ENCODE results near the gene GGTA1.

The GGTA1 gene

GRCh38 chr9:121508415-121508814 lies 8.8 kb upstream of the GGTA1 start:
- no peak overlapping the region for H3K27ac ChIP-seq (ENCODE audit: low read depth, low read length)
- no peaks in the 10 kb centered on the region for H3K36me3 ChIP-seq (ENCODE audit: low read length)

GRCh38 chr9:121505903-121506735 lies 6.5 kb upstream of the GGTA1 start:
- no peaks in the 10 kb centered on the region for H3K79me2 ChIP-seq (ENCODE audit: insufficient read depth, low read length)
- no peak overlapping the region for H3K27ac ChIP-seq (ENCODE audit: low read depth, low read length)
- no peak overlapping the region for H3K4me3 ChIP-seq (ENCODE audit: insufficient read depth, low read length, poor library complexity, severe bottlenecking)
- H2AFZ ChIP-seq (ENCODE audit: low read depth, low read length, severe bottlenecking): no peak overlapping the region
- no peak for TF ChIP-seq EZH2phosphoT487 (conservative IDR thresholded peaks at IDR 0.05; ENCODE audit: low read length)
- TF ChIP-seq CTCF (IDR thresholded peaks at IDR 0.05; ENCODE audit: insufficient read depth, low read length, poor library complexity, severe bottlenecking): no peak
- H3K27me3 ChIP-seq (ENCODE audit: low read length): no peaks in the 10 kb centered on the region
- no peaks in the 10 kb centered on the region for H3K9me3 ChIP-seq (ENCODE audit: insufficient read depth, low read length)
- no peak overlapping the region for H3K4me2 ChIP-seq (ENCODE audit: low read depth, low read length, poor library complexity, severe bottlenecking)
- no peaks in the 10 kb centered on the region for H4K20me1 ChIP-seq (ENCODE audit: low read depth, low read length)
- no peaks in the 10 kb centered on the region for H3F3A ChIP-seq (ENCODE audit: insufficient read depth)
- no peaks in the 10 kb centered on the region for H3K9me2 ChIP-seq (replicated peaks; ENCODE audit: insufficient read depth, low read length)
- no peaks in the 10 kb centered on the region for H3K36me3 ChIP-seq (ENCODE audit: low read length)
- H3K9ac ChIP-seq (ENCODE audit: low read length): no peak overlapping the region

More at GRCh38 chr9:121508415-121508814, 8.8 kb upstream of the GGTA1 start:
- Histone ChIP-seq H3K79me2 (ENCODE audit: insufficient read depth, low read length) (no peaks in the 10 kb centered on the region), H3F3A (ENCODE audit: insufficient read depth) (no peaks in the 10 kb centered on the region), H2AFZ (ENCODE audit: low read depth, low read length, severe bottlenecking) (no peak overlapping the region), H4K20me1 (ENCODE audit: low read depth, low read length) (no peaks in the 10 kb centered on the region), H3K9me2 (replicated peaks; ENCODE audit: insufficient read depth, low read length) (no peaks in the 10 kb centered on the region), H3K4me2 (ENCODE audit: low read depth, low read length, poor library complexity, severe bottlenecking) (no peak overlapping the region), H3K27me3 (ENCODE audit: low read length) (no peaks in the 10 kb centered on the region), H3K9me3 (ENCODE audit: insufficient read depth, low read length) (no peaks in the 10 kb centered on the region), H3K9ac (ENCODE audit: low read length) (no peak overlapping the region), H3K4me3 (ENCODE audit: insufficient read depth, low read length, poor library complexity, severe bottlenecking) (no peak overlapping the region)
- no peak for TF ChIP-seq EZH2phosphoT487 (conservative IDR thresholded peaks at IDR 0.05; ENCODE audit: low read length)
- no peak for TF ChIP-seq CTCF (IDR thresholded peaks at IDR 0.05; ENCODE audit: insufficient read depth, low read length, poor library complexity, severe bottlenecking)

DNA sequence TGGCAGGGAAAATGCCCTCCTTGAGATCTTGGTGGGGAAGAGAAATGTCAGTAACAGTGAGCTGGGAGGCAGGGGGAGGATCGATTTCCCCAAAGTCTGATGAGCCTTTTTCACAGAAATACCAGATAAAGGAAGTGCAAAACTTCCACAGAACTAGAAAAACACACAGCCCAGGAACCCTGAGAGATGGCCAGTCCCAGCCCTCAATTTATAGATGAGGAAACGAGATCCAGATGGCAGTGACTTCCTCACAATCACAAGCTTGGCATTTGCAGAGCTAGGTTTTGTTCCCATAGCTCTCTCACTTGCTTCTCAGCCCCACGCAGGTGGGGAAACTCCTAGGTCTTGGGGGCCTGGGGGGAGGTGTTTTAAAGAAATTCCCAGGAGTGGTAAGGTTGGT lies 3.8 kb upstream of the GGTA1 start:
- H3K36me3 ChIP-seq (ENCODE audit: low read length): no peaks in the 10 kb centered on the region
- H3K9me3 ChIP-seq (ENCODE audit: insufficient read depth, low read length): no peaks in the 10 kb centered on the region
- H2AFZ ChIP-seq (ENCODE audit: low read depth, low read length, severe bottlenecking): no peak overlapping the region
- H3K4me2 ChIP-seq (ENCODE audit: low read depth, low read length, poor library complexity, severe bottlenecking): no peak overlapping the region
- TF ChIP-seq CTCF (IDR thresholded peaks at IDR 0.05; ENCODE audit: insufficient read depth, low read length, poor library complexity, severe bottlenecking) (no peak), EZH2phosphoT487 (conservative IDR thresholded peaks at IDR 0.05; ENCODE audit: low read length) (no peak)
- no peak overlapping the region for H3K27ac ChIP-seq (ENCODE audit: low read depth, low read length)
- H3K9me2 ChIP-seq (replicated peaks; ENCODE audit: insufficient read depth, low read length): no peaks in the 10 kb centered on the region
- H4K20me1 ChIP-seq (ENCODE audit: low read depth, low read length): no peaks in the 10 kb centered on the region
- H3K9ac ChIP-seq (ENCODE audit: low read length): no peak overlapping the region
- no peaks in the 10 kb centered on the region for H3F3A ChIP-seq (ENCODE audit: insufficient read depth)
- no peak overlapping the region for H3K4me3 ChIP-seq (ENCODE audit: insufficient read depth, low read length, poor library complexity, severe bottlenecking)
- no peaks in the 10 kb centered on the region for H3K79me2 ChIP-seq (ENCODE audit: insufficient read depth, low read length)
- no peaks in the 10 kb centered on the region for H3K27me3 ChIP-seq (ENCODE audit: low read length)
